ENCODE data around the gene MESD. TPM values are rescaled to one million over a fixed set of nuclear protein-coding genes. Genes with fewer than 3 reads are reported as not detected.

The MESD gene
- 17.3 and 19.2 TPM in 2 replicates for total RNA-seq

GRCh38 chr15:80989518-80990478 lies at the start of gene MESD:
Gene MESD, minus strand, starts transcription at chr15:80989819. Its CDS starts 28 bp downstream, at chr15:80989791.

GRCh38 chr15:81000624-81001151 lies 11.1 kb upstream of the MESD start, which contains the start of gene TLNRD1:
Gene TLNRD1, plus strand, starts transcription at chr15:81000923. Its CDS starts 1,349 bp downstream, at chr15:81002272.

Small RNA genes lying within 50 kb of the gene (small RNA-seq; reads per million reads assigned to genes)
- not detected for gene MIR4514

Other genes with a start within 250 kb of the MESD start
- 1,480 and 1,735 TPM in 2 replicates for gene CEMIP, start 210.4 kb downstream of the MESD start, total RNA-seq
- gene TLNRD1, start 11.1 kb upstream of the MESD start, total RNA-seq, result 4.8 and 6.1 TPM in 2 replicates
- gene CFAP161, start 144.5 kb upstream of the MESD start, total RNA-seq, result 0.26 and 0.54 TPM in 2 replicates
- gene IL16, start 207.1 kb upstream of the MESD start, total RNA-seq, result 8.1 and 12.1 TPM in 2 replicates

All from articular chondrocyte of knee joint (primary cell).